Measurements from ENCODE around the gene COPS6.

Gene COPS6

GRCh38 chr7:100088621-100089457 is at the start of gene COPS6:
Gene COPS6 (plus strand): TSS chr7:100088969. CDS start chr7:100088991, 22 bp downstream.
- Mint-ChIP-seq H3K36me3 (peaks cover 33 to 40% of the 10 kb centered on the region in 2 donors), H3K9me3 (no peaks in the 10 kb centered on the region), H3K4me1 (peaks cover 30 to 45% of the 10 kb centered on the region in 2 donors), H3K4me3 (peak within 1 kb of the TSS; percentile 93 to 97), H3K27me3 (no peaks in the 10 kb centered on the region), H3K27ac (peak within 1 kb of the TSS; percentile 96)
- ATAC-seq (replicated peaks) (peak; percentile 73 to 74), DNase-seq (peak; percentile 76)

- H3K36me3 Mint-ChIP-seq = peaks cover 10 to 34% of the 10 kb centered on the region in 2 donors
- H3K4me3 Mint-ChIP-seq = no peak overlapping the region
- peaks cover 8 to 13% of the 10 kb centered on the region in 2 donors for H3K4me1 Mint-ChIP-seq
- no peaks in the 10 kb centered on the region for H3K27me3 Mint-ChIP-seq
- DNase-seq = no peak
- H3K27ac Mint-ChIP-seq = no peak overlapping the region
- no peaks in the 10 kb centered on the region for H3K9me3 Mint-ChIP-seq
- ATAC-seq (replicated peaks) = no peak
Measured at GRCh38 chr7:100040575-100040974, 48.2 kb upstream of the COPS6 start.

GRCh38 chr7:100044718-100045117 is 44.1 kb upstream of the COPS6 start:
- no peak overlapping the region for H3K27ac Mint-ChIP-seq
- H3K27me3 Mint-ChIP-seq = no peaks in the 10 kb centered on the region

GRCh38 chr7:100048680-100049079 is 40.1 kb upstream of the COPS6 start:
- Mint-ChIP-seq H3K4me1 (peaks cover 20 to 25% of the 10 kb centered on the region in 2 donors), H3K36me3 (peaks cover 4 to 8% of the 10 kb centered on the region in 2 donors), H3K27me3 (no peaks in the 10 kb centered on the region), H3K9me3 (no peaks in the 10 kb centered on the region), H3K27ac (peak overlapping the region; percentile 31), H3K4me3 (peak overlapping the region; percentile 34 to 35)
- DNase-seq (no peak), ATAC-seq (replicated peaks) (no peak)

More at GRCh38 chr7:100044718-100045117, 44.1 kb upstream of the COPS6 start:
- Mint-ChIP-seq H3K4me3 (peak overlapping the region; percentile 43 to 46), H3K36me3 (peaks cover 7 to 8% of the 10 kb centered on the region in 2 donors), H3K4me1 (peaks cover 13 to 14% of the 10 kb centered on the region in 2 donors), H3K9me3 (no peaks in the 10 kb centered on the region)
- ATAC-seq (replicated peaks) = peak in 1 of 2 donors; percentile 41
- DNase-seq = no peak

- Mint-ChIP-seq H3K27ac (peak within 1 kb of the TSS; percentile 95), H3K9me3 (no peaks in the 10 kb centered on the region), H3K4me3 (peak within 1 kb of the TSS; percentile 88), H3K36me3 (peaks cover 4 to 12% of the 10 kb centered on the region in 2 donors), H3K27me3 (no peaks in the 10 kb centered on the region), H3K4me1 (peaks cover 17 to 23% of the 10 kb centered on the region in 2 donors)
- ATAC-seq (replicated peaks) = peak; percentile 94 to 96
- DNase-seq = peak; percentile 83
Measured at GRCh38 chr7:100049441-100050291, 39.1 kb upstream of the COPS6 start, which contains the start of gene ZSCAN21. Gene ZSCAN21 (plus strand): TSS chr7:100049774. CDS start chr7:100057007, 7,233 bp downstream.

GRCh38 chr7:100051611-100052010 is 37.2 kb upstream of the COPS6 start:
- Mint-ChIP-seq H3K4me3 (peak overlapping the region in 1 of 2 donors; percentile 17), H3K4me1 (peaks cover 16 to 20% of the 10 kb centered on the region in 2 donors), H3K9me3 (no peaks in the 10 kb centered on the region), H3K27ac (peak overlapping the region; percentile 47), H3K36me3 (peaks cover 6 to 12% of the 10 kb centered on the region in 2 donors), H3K27me3 (no peaks in the 10 kb centered on the region)
- DNase-seq (no peak), ATAC-seq (replicated peaks) (no peak)

GRCh38 chr7:100053215-100053614 is 35.6 kb upstream of the COPS6 start:
- Mint-ChIP-seq H3K27ac (no peak overlapping the region), H3K4me3 (no peak overlapping the region), H3K27me3 (no peaks in the 10 kb centered on the region), H3K9me3 (no peaks in the 10 kb centered on the region), H3K4me1 (peaks cover 18 to 20% of the 10 kb centered on the region in 2 donors), H3K36me3 (peaks cover 20 to 27% of the 10 kb centered on the region in 2 donors)
- DNase-seq = no peak
- ATAC-seq (replicated peaks) = no peak

- no peaks in the 10 kb centered on the region for H3K27me3 Mint-ChIP-seq
- H3K27ac Mint-ChIP-seq = no peak overlapping the region
- no peak for DNase-seq
- H3K4me3 Mint-ChIP-seq = no peak overlapping the region
- H3K9me3 Mint-ChIP-seq = no peaks in the 10 kb centered on the region
- H3K4me1 Mint-ChIP-seq = peaks cover 6% of the 10 kb centered on the region in 2 donors
- peaks cover 31 to 43% of the 10 kb centered on the region in 2 donors for H3K36me3 Mint-ChIP-seq
- no peak for ATAC-seq (replicated peaks)
Measured at GRCh38 chr7:100057006-100057405, 31.8 kb upstream of the COPS6 start.

- no peak for ATAC-seq (replicated peaks)
- peaks cover 46% of the 10 kb centered on the region in 2 donors for H3K36me3 Mint-ChIP-seq
- H3K27me3 Mint-ChIP-seq = no peaks in the 10 kb centered on the region
- H3K27ac Mint-ChIP-seq = no peak overlapping the region
- no peak overlapping the region for H3K4me3 Mint-ChIP-seq
- H3K9me3 Mint-ChIP-seq = no peaks in the 10 kb centered on the region
- DNase-seq = no peak
- peaks cover 0 to 3% of the 10 kb centered on the region in 2 donors for H3K4me1 Mint-ChIP-seq
Measured at GRCh38 chr7:100059251-100059739, 29.5 kb upstream of the COPS6 start.

- Mint-ChIP-seq H3K27ac (peak overlapping the region; percentile 80), H3K4me1 (peaks cover 0 to 3% of the 10 kb centered on the region in 2 donors), H3K9me3 (no peaks in the 10 kb centered on the region), H3K36me3 (peaks cover 49 to 60% of the 10 kb centered on the region in 2 donors), H3K4me3 (no peak overlapping the region), H3K27me3 (no peaks in the 10 kb centered on the region)
- ATAC-seq (replicated peaks) (no peak), DNase-seq (no peak)
Measured at GRCh38 chr7:100061518-100062193, 27.1 kb upstream of the COPS6 start.

GRCh38 chr7:100063376-100063775 is 25.4 kb upstream of the COPS6 start:
- peaks cover 42 to 55% of the 10 kb centered on the region in 2 donors for H3K36me3 Mint-ChIP-seq
- no peak overlapping the region for H3K4me3 Mint-ChIP-seq
- DNase-seq (no peak), ATAC-seq (replicated peaks) (no peak)
- no peak overlapping the region for H3K27ac Mint-ChIP-seq
- H3K27me3 Mint-ChIP-seq = no peaks in the 10 kb centered on the region
- H3K9me3 Mint-ChIP-seq = no peaks in the 10 kb centered on the region
- no peaks in the 10 kb centered on the region for H3K4me1 Mint-ChIP-seq

- Mint-ChIP-seq H3K27ac (peak overlapping the region; percentile 14), H3K27me3 (no peaks in the 10 kb centered on the region), H3K4me3 (no peak overlapping the region), H3K36me3 (peaks cover 41 to 55% of the 10 kb centered on the region in 2 donors), H3K9me3 (no peaks in the 10 kb centered on the region), H3K4me1 (no peaks in the 10 kb centered on the region)
- ATAC-seq (replicated peaks) = no peak
- DNase-seq = no peak
Measured at GRCh38 chr7:100064162-100064561, 24.6 kb upstream of the COPS6 start.

GRCh38 chr7:100065452-100066186 is 23.1 kb upstream of the COPS6 start:
- no peak for DNase-seq
- H3K4me1 Mint-ChIP-seq = no peaks in the 10 kb centered on the region
- peaks cover 45 to 62% of the 10 kb centered on the region in 2 donors for H3K36me3 Mint-ChIP-seq
- ATAC-seq (replicated peaks) = no peak
- no peaks in the 10 kb centered on the region for H3K27me3 Mint-ChIP-seq
- no peak overlapping the region for H3K27ac Mint-ChIP-seq
- H3K9me3 Mint-ChIP-seq = peaks cover 5 to 6% of the 10 kb centered on the region in 2 donors
- no peak overlapping the region for H3K4me3 Mint-ChIP-seq

Measured in stimulated activated naive B cell treated with anti-CD40 and anti-IgM and Interleukin-4, amounts not matched to agents 10 μg/mL and 1 μg/mL and 100 μg/mL, for 72 hours (primary cell).